HG02642 (cell line): Measurements from ENCODE around the gene CMTM3.
"Not testable (repeated sequence)": the region's sequence is repeated elsewhere in the genome, so short reads cannot be mapped to it uniquely, and the experiment has no call there.

Experiments
- ATAC-seq: cut with Tn5 transposase; IDR thresholded peaks from one replicate; pipeline ENCODE4 v1.9.1; 2021; ENCODE audit warnings: mild to moderate bottlenecking; ENCODE audit not compliant: unreplicated experiment, poor library complexity

The CMTM3 gene

DNA sequence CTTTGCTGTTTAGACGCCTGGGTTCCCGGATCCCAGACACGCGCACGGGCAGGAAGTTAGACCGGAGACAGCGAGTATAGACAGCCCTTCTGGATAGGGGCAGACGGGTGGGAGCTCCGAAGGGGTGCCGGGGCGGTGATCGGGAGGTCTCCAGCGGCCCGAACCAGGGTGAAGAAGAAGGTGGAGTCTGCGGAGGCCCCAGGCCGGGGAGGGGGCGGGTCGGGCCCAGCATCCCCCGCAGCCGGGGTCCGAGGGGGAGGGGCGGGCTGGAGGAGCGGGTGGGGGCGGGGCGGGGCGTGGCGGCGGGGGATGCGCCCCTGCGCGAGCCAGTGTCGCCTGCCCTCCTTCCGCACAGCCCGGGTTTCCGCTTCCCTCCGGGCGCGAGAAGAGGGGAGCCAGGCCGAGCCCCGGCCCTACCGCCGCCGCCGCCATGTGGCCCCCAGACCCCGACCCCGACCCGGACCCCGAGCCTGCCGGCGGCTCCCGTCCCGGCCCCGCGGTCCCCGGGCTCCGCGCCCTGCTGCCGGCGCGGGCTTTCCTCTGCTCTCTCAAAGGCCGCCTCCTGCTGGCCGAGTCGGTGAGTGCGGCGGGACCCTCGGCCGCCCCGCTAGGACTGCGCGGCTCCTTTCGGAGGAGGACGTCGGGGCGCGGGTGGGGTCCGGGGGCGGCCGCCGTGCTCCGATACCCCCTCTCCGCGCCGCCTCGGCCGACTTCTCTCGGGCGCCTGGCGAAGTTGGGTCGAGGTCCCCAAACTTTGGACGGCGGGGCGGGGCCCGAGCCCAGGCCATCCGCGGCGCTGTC lies at the start of gene CMTM3:
TSS of gene CMTM3 (plus strand) at position 329 of the 801 bp plus-strand sequence. CDS start at position 431, 102 bp downstream.
- ATAC-seq, result peak; percentile 56

DNA sequence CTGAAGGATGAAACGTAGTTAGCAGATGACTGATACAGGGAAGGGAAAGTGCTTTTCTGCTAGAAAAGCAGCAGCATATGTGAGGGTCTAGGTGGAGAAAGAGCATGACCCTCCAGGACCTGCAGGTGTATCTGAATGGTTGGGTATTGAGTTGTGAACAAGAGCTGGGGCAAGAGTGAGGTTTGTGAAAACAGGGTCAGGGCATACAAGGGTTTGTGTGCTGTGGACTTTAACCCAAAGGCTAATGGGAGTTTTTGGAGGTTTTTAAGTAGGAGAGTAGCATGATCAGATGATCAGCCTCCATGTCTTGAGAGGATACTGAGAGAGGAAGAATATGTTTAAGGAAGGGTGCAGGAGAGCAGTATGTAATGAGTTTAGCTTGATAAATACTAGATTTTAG lies 44.4 kb upstream of the CMTM3 start:
- ATAC-seq, result no peak

DNA sequence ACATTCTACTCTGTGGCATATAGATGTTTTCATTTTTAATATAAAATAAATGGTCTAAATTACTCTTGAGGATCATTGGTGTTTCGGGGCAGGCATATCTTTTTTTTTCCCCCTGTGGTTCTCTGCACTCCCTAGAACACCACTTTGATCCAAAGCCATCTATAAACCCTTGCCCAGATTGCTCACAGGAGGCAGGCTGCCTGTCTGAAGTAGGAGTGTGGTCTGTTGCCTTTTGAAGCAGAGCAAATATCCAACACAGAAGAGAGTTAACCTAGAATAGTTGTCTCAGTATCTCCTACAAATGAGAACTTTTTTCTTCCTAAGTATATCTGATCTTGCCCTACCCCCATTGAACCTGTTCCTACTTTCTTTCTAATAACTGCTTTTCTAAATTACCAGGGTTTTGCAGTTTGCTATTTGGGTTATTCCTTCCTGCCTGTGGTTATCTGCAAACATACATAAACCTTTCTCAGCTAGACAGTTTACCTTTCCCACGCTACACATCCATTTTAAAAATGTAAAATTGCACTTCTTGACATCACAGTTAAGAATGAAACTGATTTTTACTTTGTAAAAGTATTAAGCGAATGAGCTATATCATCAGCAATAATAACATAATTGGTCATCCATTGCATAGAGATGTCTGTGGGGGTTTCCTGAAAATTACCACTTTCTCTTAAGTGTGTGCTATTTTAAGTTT lies 43.0 kb upstream of the CMTM3 start:
- no peak for ATAC-seq

- no peak for ATAC-seq
Measured at GRCh38 chr16:66562409-66562808, 42.1 kb upstream of the CMTM3 start.

DNA sequence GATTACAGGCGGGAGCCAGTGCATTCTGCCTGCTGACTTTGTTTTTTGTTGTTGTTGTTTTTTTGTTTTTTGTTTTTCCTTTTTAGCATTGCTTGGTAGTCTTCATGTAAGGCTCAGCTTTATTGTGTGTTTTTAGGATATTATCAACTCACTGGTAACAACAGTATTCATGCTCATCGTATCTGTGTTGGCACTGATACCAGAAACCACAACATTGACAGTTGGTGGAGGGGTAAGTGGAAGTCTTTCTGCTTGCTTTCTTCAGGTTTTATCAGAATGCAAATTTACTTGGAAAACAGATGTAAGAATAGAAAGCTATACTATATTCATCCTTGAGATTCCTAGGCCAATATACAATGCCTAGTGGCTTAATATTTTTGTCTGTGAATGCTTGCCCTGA lies 41.5 kb upstream of the CMTM3 start:
- no peak for ATAC-seq

DNA sequence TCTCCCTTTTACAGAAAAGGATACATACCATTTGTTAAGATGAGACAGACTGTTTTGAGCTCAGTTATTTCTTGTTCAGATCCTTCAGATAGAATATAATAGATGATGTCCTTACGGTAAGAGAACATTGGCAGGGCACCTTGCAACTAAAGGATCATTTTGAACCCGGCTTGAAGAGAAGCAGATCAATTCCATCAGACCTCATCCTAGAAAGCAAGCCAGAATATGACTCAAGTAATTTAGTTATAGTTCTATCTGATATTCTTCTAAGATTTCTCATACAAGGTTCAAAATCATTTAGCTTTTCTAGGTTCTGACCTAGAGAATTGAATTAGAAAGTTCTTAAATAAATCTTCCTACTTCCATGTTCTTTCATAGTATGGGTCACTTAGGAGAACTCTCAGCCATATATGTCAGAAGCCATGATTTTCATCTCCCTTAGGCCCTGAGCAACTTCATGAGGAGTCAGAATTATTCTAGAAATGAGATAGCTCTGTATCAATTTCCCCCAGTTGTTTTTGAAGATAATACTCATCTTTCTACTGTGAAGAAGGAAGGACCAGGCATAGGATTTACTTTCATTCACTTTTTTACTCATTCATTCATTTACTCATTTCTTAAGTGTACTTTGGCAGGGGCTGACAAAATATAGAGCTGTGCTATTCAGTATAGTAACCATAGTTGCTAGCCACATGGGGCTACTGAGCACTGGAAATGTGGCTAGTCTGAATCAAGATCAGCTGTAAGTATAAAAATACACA lies 40.8 kb upstream of the CMTM3 start:
- ATAC-seq, result no peak

DNA sequence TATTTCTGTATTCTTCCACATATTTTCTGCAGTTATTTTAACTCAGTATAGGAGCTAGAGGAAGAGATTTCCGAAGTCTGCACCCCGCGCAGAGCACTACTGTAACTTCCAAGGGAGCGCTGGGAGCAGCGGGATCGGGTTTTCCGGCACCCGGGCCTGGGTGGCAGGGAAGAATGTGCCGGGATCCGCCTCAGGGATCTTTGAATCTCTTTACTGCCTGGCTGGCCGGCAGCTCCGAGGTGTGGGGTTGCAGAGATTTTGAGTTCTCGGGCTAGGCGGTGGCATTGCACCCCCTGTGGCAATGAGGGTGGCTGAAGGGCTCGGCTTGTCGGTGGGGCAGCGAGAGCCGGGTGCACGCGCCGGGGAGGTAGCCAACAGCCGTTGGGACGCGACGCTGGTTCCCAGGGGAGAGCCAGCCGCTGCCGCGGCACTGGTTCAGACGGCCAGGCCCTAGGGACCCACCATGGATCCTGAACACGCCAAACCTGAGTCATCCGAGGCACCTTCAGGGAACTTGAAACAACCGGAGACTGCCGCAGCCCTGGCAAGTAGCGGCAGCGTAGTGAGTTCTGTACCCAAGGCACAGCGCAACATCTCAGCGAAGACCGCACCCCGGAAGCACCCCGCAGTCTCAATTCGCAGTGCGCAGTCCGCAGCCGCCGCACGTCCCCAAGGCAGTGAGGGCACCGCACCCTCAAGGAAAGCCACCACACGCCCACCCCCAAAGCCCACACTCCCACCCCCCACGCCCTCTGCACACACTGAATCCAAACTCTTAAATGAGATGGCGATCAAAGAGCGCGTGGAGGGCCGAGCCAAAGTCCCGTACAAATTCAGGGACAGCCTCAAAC lies 38.2 kb upstream of the CMTM3 start, which contains the start of gene CMTM1:
TSS of gene CMTM1 (plus strand) at position 389 of the 851 bp plus-strand sequence. CDS start at position 464, 75 bp downstream.
- ATAC-seq, result no peak

GRCh38 chr16:66567270-66567669 lies 37.2 kb upstream of the CMTM3 start:
- ATAC-seq, result not testable (repeated sequence)

DNA sequence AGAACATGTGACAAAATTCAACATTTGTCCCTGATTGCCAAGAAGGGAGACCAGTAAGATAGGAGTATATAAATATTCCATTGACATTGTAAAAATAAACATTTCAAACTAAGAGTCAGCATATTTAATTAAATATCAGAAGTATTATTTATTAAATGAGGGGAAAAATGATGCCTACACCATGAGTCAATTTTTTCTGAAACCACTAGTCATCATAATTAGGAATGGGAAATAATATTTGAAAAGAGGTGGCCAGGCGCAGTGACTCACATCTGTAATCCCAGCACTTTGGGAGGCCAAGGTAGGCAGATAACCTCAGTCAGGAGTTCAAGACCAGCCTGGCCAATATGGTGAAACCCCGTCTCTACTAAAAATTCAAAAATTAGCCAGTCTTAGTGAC lies 36.1 kb upstream of the CMTM3 start:
- no peak for ATAC-seq

DNA sequence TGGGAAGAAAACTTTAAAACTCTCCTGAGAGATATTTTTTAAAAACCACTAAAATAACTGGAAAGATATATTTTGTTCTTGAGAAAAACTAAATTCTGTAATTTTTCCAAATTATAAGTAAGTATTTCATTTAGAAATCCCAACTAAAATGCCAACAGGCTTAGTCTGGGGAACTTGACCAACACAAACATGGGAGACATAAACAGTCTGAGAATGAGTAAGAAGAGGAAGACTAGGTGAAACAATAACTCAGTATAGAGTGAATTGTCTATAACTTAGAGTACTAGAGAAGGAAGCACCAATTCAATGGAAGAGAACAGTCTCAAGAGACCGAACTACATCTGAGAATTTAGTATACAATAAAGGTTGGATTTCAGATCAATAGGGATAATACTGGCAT lies 35.4 kb upstream of the CMTM3 start:
- no peak for ATAC-seq

- no peak for ATAC-seq
Measured at GRCh38 chr16:66569827-66570405, 34.6 kb upstream of the CMTM3 start.

- no peak for ATAC-seq
Measured at GRCh38 chr16:66572356-66572755, 32.1 kb upstream of the CMTM3 start.

GRCh38 chr16:66574081-66574480 lies 30.4 kb upstream of the CMTM3 start:
- no peak for ATAC-seq

GRCh38 chr16:66574531-66574930 lies 30.0 kb upstream of the CMTM3 start:
- ATAC-seq, result no peak

- no peak for ATAC-seq
Measured at GRCh38 chr16:66575060-66575459, 29.4 kb upstream of the CMTM3 start.

DNA sequence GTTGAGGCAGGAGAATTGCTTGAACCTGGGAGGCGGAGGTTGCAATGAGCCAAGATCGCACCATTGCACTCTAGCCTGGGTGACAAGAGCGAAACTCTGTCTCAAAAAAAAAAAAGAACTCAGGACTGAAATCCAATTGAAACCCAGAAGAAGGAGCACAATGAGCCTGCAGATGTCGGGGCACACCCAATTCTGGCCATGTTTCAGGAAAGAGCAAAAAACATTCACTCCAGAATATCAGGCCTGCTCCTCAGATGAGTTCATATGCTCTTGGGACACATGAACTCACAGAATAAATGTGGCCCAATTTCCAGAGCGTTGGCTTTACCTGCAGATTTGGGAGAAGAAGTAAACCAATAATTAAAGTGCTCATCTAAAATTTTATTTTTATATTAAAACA lies 28.2 kb upstream of the CMTM3 start:
- ATAC-seq, result no peak

- ATAC-seq, result no peak
Measured at GRCh38 chr16:66578651-66579531, 25.6 kb upstream of the CMTM3 start, which contains the start of gene CMTM2. Gene CMTM2, plus strand, starts transcription at chr16:66579463. Its CDS starts 145 bp downstream, at chr16:66579608.

DNA sequence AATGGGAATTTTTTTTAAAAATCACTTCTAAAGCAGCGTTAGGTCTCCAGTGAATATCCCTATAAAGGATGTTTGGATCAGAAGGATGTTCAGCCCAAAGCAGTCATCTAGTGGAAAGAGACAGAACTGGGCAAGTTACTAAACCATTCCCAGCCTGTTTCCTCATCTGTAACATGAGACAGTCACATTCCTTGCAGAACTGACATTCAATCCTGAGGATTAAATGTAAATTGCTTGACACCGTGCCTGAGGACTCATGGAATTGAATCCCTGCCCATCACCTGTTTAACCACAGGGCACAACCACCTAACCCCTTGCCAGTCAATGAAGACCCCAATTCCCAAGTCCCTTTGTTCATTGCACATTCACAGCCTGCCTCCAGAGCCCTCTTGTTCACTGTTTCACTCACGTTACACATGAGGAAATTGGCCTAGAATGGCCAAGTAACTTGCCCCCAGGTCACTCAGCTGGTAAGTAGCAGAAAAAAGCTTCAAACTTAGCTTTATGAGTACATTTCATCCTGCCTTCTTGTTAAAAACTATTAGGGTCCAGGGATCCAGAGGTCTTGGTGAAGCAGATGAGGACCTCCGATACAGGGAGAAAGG lies 23.8 kb upstream of the CMTM3 start:
- ATAC-seq, result no peak
